HEK293T (cell line): Measurements from ENCODE around the gene USP43.

Experiments
- BHLHE40 ChIP-seq: fragments of 450-650 bp; IDR thresholded peaks from 2 replicates; pipeline ENCODE4 v1.6.1; 2016; ENCODE audit warnings: mild to moderate bottlenecking, moderate library complexity, borderline replicate concordance
- ELF4 ChIP-seq: fragments of 450-650 bp; IDR thresholded peaks from 2 replicates; pipeline ENCODE4 v1.6.1; 2017; ENCODE audit warnings: antibody characterized with exemption
- FOXA1 ChIP-seq: fragments of 450-650 bp; IDR thresholded peaks from 2 replicates; pipeline ENCODE4 v1.6.1; 2016; ENCODE audit warnings: mild to moderate bottlenecking
- FOXM1 ChIP-seq: fragments of 450-650 bp; IDR thresholded peaks from 2 replicates; pipeline ENCODE4 v1.6.1; 2017; ENCODE audit warnings: mild to moderate bottlenecking, borderline replicate concordance
- SUZ12 ChIP-seq: fragments of 450-650 bp; IDR thresholded peaks from 2 replicates; pipeline ENCODE4 v1.6.1; 2016; ENCODE audit warnings: mild to moderate bottlenecking

DNA sequence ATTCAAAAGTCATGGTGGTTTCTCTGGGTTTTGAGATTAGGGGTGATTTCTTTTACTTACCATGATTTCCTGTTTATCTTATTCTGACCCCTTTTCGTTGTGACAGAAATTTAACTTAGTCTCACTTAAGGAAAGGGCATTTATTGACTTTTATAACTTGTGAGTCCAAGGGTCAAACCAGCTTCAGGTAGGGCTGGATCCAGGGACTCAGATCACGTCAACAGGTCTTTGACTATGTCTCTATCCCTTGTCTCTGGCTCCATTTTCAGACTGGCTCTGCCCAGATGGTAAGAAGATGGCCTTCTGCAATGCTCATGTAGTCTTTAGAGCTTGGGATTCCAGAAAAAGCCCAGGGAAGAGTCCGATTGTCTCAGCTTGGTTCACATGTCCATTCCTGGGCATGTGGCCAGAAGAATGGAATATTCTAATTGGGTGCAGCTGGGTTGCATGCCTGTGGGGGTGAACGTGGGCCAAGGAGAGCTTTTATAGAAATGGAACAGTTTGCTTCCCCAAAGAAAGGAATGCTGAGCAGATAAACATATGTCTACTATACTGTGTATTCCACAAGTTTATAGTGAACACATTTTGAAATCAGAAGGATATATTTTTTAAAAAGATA, 13.4 kb downstream of the USP43 start:
- no peak for TF ChIP-seq SUZ12
- no peak for TF ChIP-seq ELF4
- no peak for TF ChIP-seq FOXA1
- no peak for TF ChIP-seq BHLHE40
- TF ChIP-seq FOXM1, result no peak
